ENCODE results near the gene NME9. TPM values are rescaled to one million over a fixed set of nuclear protein-coding genes. Genes with fewer than 3 reads are reported as not detected.

NME9 gene
- total RNA-seq, 1 donor from 2014 or later: 0.47 TPM

DNA sequence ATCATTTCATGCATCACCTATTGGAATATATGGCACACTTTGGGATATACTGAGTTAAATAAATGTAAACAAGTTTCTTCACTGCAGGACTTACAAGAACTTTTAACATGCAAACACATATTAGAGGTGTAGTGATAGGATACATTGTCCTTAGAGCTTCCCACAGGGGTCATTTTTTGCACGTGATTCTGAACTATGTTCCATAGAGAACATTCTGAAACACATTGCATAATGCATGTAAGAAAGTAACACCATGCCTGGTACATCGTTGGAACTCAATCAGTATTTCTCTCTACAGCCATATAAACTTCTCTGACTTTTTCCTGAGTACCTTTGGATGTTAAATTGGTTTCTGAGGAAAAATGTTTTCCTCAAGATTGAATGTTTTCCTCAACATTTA, 47.0 kb upstream of the NME9 start:
- Mint-ChIP-seq H3K27ac (ENCODE audit: unreplicated experiment) (no peak overlapping the region), H3K4me1 (ENCODE audit: low read depth, unreplicated experiment) (no peaks in the 10 kb centered on the region), H3K9me3 (ENCODE audit: unreplicated experiment) (no peaks in the 10 kb centered on the region), H3K36me3 (ENCODE audit: unreplicated experiment) (no peaks in the 10 kb centered on the region), H3K4me3 (ENCODE audit: unreplicated experiment) (no peak overlapping the region), H3K27me3 (ENCODE audit: unreplicated experiment) (peaks cover 3% of the 10 kb centered on the region)
- no peak for DNase-seq
- no peak for TF ChIP-seq CTCF (IDR thresholded peaks at IDR 0.05; ENCODE audit: partially characterized antibody, unreplicated experiment)

- no peak overlapping the region for H3K4me3 Mint-ChIP-seq (ENCODE audit: unreplicated experiment)
- H3K9me3 Mint-ChIP-seq (ENCODE audit: unreplicated experiment): no peaks in the 10 kb centered on the region
- peaks cover 3% of the 10 kb centered on the region for H3K27me3 Mint-ChIP-seq (ENCODE audit: unreplicated experiment)
- no peaks in the 10 kb centered on the region for H3K36me3 Mint-ChIP-seq (ENCODE audit: unreplicated experiment)
- no peak for TF ChIP-seq CTCF (IDR thresholded peaks at IDR 0.05; ENCODE audit: partially characterized antibody, unreplicated experiment)
- H3K27ac Mint-ChIP-seq (ENCODE audit: unreplicated experiment): no peak overlapping the region
- H3K4me1 Mint-ChIP-seq (ENCODE audit: low read depth, unreplicated experiment): no peaks in the 10 kb centered on the region
- DNase-seq: no peak
These were observed 45.8 kb upstream of the NME9 start for GRCh38 chr3:138375447-138375846.

DNA sequence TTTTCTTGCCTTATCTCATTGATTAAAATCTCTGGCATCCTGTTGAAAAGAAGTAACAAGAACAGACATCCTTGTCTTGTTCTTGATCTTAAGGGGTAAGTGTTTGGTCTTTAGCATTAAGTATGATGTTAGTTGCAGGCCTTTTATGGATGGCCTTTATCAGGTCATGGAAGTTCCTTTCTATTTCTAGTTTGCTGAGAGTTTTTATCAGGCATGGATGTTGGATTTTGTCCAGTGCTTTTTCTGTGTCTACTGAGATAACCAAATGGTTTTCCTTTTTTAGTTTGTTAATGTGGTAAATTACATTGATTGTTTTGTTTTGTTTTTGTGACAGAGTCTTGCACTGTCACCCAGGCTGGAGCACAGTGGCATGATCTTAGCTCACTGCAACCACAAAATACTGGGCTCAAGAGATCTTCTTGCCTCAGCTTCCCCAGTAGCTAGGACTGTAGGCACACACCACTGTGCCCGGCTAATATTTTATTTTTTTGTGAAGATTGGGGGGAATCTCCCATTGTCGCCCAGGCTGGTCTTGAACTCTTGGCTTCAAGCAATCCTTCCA, 45.0 kb upstream of the NME9 start:
- no peaks in the 10 kb centered on the region for H3K9me3 Mint-ChIP-seq (ENCODE audit: unreplicated experiment)
- no peaks in the 10 kb centered on the region for H3K4me1 Mint-ChIP-seq (ENCODE audit: low read depth, unreplicated experiment)
- H3K27me3 Mint-ChIP-seq (ENCODE audit: unreplicated experiment): peaks cover 3% of the 10 kb centered on the region
- TF ChIP-seq CTCF (IDR thresholded peaks at IDR 0.05; ENCODE audit: partially characterized antibody, unreplicated experiment): no peak
- H3K36me3 Mint-ChIP-seq (ENCODE audit: unreplicated experiment): no peaks in the 10 kb centered on the region
- DNase-seq: no peak
- no peak overlapping the region for H3K27ac Mint-ChIP-seq (ENCODE audit: unreplicated experiment)
- no peak overlapping the region for H3K4me3 Mint-ChIP-seq (ENCODE audit: unreplicated experiment)

GRCh38 chr3:138373736-138374094, 44.1 kb upstream of the NME9 start:
- Mint-ChIP-seq H3K27me3 (ENCODE audit: unreplicated experiment) (peaks cover 3% of the 10 kb centered on the region), H3K27ac (ENCODE audit: unreplicated experiment) (no peak overlapping the region), H3K36me3 (ENCODE audit: unreplicated experiment) (no peaks in the 10 kb centered on the region), H3K4me1 (ENCODE audit: low read depth, unreplicated experiment) (no peaks in the 10 kb centered on the region), H3K4me3 (ENCODE audit: unreplicated experiment) (no peak overlapping the region), H3K9me3 (ENCODE audit: unreplicated experiment) (no peaks in the 10 kb centered on the region)
- no peak for DNase-seq
- TF ChIP-seq CTCF (IDR thresholded peaks at IDR 0.05; ENCODE audit: partially characterized antibody, unreplicated experiment): no peak

- Mint-ChIP-seq H3K4me1 (ENCODE audit: low read depth, unreplicated experiment) (no peaks in the 10 kb centered on the region), H3K36me3 (ENCODE audit: unreplicated experiment) (no peaks in the 10 kb centered on the region), H3K4me3 (ENCODE audit: unreplicated experiment) (no peak overlapping the region), H3K27ac (ENCODE audit: unreplicated experiment) (no peak overlapping the region), H3K27me3 (ENCODE audit: unreplicated experiment) (peaks cover 2% of the 10 kb centered on the region), H3K9me3 (ENCODE audit: unreplicated experiment) (no peaks in the 10 kb centered on the region)
- no peak for DNase-seq
- TF ChIP-seq CTCF (IDR thresholded peaks at IDR 0.05; ENCODE audit: partially characterized antibody, unreplicated experiment): no peak
These were observed 43.6 kb upstream of the NME9 start for GRCh38 chr3:138373087-138373735.

Measured in glutamatergic neuron (in vitro differentiated cells).